ENCODE measurements around the gene DPEP3.

DNA sequence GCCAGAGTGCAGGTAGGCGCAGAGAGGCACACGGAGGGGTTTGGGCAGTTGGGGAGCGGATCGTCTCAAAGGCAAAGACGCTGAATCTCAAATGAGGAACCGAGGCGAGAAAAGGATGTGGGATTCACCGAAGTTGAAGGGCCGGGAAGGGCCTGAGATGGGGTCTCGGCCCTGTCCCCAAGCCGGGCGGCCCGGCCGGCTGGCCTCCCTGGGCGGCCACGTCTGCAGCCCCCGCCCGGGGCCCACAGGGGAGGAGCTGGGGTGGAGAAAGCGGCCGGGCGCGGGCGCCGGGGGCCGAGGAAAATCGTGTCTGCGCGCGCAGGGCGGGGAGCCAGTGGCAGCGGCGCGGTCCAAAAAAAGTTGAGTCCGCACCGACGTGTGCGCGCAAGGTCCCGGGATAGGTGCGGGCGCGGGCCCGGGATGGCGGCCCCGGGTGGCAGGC lies 12.3 kb downstream of the DPEP3 start:
- TF ChIP-seq CTCF (IDR thresholded peaks at IDR 0.05) (no peak), POLR2AphosphoS5 (IDR thresholded peaks at IDR 0.05) (no peak), POLR2A (IDR thresholded peaks at IDR 0.05) (no peak), EP300 (IDR thresholded peaks at IDR 0.05) (no peak)

Measured in sigmoid colon (tissue), 4 donors.